ENCODE data around the gene TSEN15.

The TSEN15 gene

DNA sequence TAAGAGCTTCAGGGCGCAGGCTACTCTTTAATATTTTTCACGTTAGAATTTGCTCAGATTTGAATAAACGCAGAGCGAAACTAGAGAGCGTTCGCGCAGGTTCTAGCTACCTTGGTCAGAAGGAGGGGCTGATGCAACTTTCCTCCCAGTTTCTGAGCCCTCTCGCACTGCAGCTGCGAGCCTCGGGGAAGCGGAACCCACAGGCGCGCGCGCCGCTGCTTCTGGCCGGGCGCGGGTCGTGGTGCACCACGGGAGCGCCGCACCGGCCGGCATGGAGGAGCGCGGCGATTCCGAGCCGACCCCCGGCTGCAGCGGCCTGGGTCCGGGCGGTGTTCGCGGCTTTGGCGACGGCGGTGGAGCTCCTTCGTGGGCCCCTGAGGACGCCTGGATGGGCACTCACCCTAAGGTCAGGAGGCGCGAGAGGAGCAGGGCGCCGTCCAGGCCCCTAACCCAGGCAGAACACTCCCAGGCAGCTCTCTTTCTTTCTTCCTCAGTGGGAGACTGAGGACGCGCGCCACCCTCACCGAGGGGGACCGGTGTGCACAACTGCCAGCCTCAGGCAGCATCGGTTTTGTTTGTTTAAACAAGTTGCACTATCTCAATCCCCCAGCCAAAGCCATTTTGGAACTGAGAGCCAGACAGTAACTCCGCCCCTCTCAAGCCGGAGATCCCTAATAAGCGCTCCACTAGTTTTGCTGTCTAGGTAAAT lies at the start of gene TSEN15:
TSEN15 (plus strand) TSS at position 246 of the 709 bp plus-strand sequence; CDS start at position 272, 26 bp downstream.
- DNase-seq (ENCODE audit: low spot score): peak; percentile 63

DNA sequence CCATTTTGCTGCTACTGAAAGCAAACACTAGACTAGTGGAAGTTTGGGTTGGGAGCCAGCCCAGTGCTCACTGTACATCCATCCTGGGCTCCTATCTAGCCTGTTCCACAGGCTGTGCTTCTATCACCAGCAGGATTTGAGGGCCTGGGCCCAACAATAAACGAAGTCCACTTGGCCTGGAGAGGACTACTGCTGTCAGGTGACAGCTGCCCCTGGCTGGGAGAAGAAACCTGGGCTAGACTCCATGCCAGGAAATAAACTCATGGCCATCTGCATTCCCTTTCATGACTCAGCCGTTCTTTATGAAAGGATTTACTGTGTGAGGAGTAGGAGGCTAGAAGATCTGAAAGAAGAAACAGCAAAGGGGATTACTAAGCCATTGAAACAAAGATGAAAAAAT lies 49.5 kb upstream of the TSEN15 start:
- no peak for DNase-seq (ENCODE audit: low spot score)

DNA sequence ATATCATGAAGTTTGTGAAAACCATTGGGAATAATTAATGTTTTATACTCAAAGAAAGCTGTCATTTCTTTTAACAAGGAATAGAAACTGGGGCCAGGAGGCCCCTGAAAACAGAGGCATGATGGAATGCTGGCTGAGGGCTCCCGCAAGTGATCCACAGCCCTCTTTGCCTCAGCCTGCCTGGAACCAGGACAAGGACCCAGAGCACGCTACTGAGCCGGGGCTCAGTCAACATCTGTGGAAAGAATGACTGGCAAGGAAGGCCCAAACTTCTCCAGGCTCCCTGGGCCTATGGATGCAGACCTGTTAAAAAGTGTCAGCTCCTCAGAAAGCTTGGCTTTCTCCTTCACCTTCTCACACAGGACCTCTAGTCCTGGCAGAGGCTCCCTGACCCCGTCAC lies 46.6 kb upstream of the TSEN15 start:
- DNase-seq (ENCODE audit: low spot score): no peak

DNA sequence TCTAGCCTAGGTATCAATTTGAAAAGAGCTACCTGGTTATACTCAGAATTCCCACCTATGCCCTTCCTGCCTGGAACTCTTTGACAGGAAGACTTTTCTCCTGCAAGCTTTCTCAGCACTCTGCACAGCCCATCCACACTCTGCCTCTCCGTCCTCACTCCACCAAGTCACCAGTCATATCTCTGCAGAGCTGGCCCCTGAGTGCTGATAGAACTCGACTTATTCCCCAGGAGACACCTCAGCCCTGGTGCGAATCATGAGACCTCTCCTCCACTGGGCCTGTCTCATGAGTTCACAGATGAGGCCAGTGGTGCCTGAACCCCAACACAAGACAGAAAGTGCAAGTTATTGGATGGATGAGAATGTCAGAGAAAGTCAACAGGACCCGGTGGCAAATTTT lies 46.0 kb upstream of the TSEN15 start:
- DNase-seq (ENCODE audit: low spot score): no peak

DNA sequence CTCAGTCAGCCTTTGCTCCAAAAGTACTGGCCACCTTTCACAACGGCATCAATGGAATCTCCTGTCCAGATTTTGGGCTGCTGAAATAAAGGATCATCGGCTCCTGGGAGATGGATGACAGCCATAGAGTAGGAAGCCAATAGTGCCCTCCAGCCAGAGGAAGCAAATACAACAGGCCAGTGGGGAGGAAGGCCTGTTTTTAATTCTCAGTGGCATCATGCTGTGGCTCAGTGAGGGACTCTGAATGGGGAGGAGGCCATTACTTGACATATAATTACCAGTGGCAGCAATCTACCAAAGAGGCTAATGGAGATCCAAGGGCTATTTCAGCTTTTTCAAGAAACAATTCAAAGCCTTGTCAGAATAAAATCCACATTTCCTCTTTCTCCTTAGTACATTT lies 40.7 kb upstream of the TSEN15 start:
- DNase-seq (ENCODE audit: low spot score): no peak

DNA sequence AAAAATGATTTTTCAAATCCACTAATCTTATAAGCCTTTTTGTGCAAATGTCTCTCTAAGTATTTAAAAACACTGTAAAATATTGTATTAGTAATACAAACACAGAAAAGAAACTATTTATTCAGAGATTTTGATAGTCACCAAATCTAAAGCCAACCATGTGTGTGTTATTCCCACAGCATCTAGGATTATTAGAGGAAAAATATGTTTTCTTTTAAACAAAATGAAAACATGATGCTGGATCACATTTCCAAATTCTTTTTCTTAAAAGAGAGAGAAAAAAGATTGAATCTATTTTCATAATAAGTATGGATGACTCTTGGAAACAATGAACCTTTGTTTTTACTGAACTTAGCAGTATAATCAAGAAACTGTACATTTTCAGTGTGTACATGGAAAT lies 39.3 kb upstream of the TSEN15 start:
- no peak for DNase-seq (ENCODE audit: low spot score)

DNA sequence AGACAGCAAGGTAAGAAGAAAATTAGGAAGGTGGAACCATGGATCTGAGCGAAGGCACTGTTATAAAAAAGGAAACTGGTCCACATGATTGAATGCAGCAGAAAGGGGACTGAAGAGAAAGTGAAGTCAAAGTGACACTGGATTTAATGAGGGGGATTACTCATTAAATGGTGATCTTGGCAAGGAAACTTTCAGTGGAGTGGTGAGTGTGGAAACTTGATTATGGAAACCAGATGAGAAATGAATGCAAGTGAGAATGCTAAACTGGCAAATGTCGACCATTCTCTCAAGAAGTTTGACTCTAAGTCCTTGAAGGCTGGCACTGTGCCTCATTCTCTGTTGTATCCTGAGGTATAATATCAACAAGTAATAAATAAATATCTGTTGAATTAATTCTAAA lies 37.3 kb upstream of the TSEN15 start:
- no peak for DNase-seq (ENCODE audit: low spot score)

DNA sequence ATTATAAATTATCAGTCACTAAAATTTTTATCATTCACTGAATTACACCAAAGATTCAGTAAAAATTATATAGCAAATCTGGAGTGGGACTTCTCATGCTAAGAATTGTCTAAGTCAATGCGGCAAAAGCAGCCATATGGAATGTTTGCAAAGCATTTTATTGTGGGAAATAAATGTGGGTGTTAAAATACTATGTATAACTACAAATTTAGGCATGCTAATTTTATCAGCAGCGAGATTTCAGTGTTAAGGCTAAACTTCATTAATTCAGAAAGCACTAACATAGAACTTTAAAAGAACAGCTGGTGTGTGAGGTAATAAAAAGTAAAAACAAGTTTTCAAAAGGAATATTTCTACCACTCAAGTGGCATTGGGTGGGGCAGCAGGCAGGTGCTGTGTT lies 35.4 kb upstream of the TSEN15 start:
- no peak for DNase-seq (ENCODE audit: low spot score)

DNA sequence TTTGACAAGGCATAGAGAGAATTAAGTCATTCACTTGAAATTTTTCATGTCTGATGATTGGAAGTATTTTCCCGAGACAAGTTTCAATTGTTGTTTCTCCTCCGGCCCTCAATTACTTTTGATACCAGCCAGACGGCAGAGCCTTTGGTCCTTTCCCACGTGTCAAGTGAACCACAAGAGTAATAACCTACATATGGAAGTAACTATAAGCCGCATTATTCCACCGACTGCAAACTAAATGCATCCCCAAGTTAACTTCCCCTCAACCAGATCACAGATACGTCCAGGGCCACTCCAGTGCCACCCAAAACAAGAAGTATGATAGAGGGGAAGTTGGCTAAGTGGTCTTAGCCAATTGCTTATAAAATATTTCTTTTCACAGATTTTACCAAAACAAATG lies 34.2 kb upstream of the TSEN15 start:
- no peak for DNase-seq (ENCODE audit: low spot score)

DNA sequence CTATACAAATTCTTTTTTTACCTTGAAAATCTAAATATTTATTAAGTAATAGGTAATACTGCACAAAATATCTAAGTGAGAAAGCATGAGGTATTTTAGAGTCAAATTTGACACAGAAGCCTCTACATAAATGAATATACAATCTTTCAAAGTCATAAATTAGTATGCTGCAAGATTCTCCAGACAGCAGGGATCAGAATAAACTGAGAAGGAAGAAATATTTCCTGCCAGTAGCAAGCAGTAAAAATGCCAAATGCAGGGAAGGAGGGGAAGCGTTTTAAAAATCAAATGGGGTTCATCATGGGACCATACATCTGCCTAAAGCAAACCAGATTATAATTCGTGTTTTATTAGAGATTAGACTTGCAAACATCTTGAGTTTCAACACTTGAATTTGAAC lies 32.9 kb upstream of the TSEN15 start:
- no peak for DNase-seq (ENCODE audit: low spot score)

DNA sequence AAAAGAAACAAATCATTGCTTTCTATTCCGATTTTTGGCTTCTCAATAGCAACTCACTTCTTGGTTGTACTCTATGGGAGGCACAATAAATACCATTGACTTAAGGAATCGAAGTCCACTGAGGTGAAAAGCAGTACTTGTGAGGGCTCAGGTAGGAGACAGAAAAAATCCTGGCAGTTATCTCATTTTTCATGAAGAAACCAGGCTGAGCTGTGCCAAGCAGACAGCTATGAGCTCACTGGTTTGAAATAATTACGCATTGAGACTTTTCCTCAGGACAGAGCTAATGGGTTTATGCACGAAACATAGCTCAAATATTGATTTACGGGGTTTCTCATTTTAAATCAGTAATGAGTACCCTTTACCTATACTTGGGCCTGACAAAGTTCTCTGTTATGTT lies 32.5 kb upstream of the TSEN15 start:
- no peak for DNase-seq (ENCODE audit: low spot score)

DNA sequence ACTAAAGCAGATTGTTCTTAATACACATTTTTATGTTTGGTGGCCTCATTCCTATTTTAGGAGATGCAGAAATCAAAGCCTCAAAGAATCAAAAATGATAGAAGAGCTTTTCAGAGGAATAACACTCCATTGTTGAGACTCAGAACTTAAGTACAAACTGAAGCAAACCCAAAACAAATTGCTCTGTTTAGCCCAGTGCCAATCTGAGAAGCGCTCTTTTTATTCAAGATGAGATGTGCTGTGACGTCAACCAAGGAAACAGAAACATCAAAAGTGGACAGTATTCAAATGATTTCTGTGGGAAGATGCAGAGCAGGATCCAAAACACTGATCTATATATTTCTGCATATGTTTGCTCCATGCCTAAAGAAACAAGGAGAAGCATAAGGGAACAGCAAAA lies 32.0 kb upstream of the TSEN15 start:
- DNase-seq (ENCODE audit: low spot score): no peak

DNA sequence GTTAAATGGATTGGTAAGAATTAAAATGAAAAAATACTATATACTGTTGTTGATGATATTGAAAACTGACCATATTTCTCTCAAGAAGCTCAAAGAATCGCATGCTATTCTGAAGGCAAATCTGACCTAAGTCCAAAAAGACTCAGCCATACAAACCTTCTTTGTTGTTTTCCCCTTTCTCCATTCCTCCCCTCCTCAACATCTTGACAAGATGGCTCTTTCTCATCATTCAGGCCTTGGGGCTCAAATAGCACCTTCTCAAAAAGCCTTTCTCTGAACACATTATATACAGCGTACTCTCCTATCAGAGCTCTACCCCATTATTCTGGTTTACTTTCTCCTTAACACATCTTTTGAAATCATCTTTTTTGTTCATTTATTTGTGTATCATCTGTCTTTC lies 31.2 kb upstream of the TSEN15 start:
- no peak for DNase-seq (ENCODE audit: low spot score)

DNA sequence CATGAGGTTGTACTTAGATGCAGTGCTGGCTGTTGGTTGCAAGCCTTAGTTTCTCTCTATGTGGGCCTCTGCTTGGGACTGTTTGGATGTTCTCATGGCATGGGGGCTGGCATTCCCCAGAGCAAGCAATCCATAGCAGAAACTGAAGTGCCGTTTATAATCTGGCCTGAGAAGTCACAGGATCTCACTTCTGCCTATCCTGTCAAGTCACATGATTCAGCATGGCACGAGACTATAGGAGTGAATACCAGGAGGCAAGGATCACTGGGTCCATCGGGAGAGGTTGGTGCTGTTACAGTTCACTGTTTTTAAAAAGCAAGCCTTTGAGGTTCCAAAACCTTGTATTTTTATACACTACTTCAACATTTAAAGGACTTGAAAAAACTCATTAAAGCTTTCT lies 30.7 kb upstream of the TSEN15 start:
- no peak for DNase-seq (ENCODE audit: low spot score)

DNA sequence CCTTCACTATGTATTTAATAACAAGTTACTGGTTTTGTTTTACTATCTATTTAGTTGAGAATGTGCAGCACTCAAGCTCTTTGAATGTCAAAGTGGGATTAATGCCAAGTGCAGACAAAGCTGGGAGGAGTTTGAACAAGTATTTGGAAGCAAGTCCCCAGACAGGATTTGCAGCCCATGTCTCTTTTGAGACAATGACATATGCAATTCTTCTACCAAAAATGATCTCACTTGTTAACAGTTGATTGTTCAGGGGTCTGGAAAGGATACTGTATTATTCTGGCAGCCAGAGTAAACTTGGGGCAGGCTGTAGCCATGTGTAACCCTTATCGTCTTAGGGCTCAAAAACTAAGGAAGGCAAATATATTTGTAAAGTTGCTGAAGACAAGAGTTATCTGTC lies 29.8 kb upstream of the TSEN15 start:
- DNase-seq (ENCODE audit: low spot score): no peak

DNA sequence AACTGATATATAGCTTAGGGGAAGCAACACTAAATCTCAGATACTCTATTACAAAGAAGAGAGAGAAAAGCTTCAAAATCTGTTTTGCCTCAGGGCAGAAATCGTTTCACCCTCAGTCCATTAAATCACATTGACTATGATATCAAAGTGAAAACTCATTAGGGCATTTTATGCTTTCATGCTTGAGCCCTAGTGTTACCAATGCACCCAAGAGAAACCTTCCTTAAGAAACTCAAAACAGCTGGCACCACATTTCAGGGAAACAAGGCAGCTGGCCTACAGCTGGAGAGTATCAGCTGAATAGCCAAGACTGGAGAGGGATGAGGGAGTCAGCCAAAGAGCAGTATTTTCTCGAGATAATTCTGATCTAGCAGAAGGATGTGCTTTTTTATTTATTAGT lies 28.9 kb upstream of the TSEN15 start:
- DNase-seq (ENCODE audit: low spot score): no peak

DNA sequence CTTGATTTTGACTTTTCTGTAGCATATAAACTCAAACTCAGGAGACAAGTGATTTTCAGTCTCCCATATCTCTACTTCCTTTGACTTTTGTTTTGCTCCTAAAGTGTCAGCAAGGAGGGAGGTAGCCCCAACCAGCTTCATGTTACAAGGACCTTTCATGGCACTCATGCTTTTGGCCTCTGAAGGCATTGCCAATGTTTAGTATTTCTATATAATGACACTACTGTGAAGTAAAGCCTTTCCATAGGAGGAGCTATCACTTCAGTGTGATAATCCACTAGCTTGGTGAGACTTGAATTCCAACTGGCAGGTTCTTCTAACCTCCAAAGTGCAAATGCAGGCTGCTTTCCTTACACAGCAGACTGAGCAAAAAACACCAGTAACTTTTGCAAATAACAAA lies 28.4 kb upstream of the TSEN15 start:
- no peak for DNase-seq (ENCODE audit: low spot score)

DNA sequence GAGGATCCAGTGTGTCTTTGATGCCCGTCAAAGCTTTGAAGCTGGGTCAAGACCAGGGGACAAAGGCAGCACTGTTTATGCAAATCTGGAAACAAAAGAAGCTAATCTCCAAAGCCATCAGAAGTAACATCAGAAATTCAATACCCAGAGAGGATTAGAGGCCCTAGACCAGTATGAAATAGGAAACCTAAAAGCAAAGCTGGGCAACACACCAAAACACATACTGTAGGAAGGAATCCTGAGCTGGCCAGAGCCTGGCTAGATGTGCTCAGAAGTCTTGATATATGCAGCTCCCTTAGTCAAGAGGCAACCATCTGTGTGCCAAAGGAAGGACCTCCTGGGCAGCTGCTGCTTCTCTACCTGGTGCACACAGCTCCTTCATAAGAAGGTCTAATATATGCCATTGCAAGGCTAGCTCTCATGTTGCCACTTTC lies 26.3 kb upstream of the TSEN15 start:
- no peak for DNase-seq (ENCODE audit: low spot score)

DNA sequence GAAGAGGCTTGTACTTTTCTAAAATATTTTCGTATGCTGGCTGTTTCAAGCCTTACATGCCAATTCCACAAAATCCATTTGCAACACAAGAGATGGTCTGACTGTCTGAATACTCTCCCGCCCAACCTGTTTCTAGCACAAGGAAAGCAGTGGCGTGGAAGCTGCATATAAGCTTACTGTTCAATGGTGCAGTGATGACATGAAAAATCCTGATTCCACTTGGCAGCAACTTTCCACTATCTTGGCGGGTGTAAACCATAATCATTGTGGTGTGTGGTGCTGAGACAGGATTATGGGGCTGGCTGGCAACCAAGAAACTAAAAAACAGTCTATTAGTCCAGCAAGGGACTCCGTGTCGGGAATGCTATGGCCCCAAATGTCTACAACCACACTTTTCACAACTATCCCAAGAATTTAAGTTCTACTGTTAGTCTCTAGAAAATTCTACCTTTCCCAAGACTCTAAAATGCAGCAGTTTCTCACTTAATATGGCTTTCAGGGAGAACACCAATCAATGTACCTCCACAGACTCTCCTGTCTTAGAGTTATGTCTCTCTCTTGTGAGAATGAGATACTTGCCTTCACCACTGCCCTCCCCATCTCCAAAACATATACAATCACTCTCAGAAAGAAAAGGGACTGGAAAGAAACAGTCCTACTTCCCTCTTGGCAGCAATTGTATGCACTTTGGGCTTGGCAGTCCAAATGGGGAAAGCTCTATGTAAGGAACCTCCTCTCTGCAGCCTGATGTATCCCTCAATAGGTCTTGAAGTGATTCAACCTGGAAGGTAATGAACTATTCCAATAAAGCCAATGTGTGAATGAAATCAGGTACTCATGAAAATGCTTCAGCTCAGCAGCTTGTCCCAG lies 23.5 kb upstream of the TSEN15 start:
- no peak for DNase-seq (ENCODE audit: low spot score)

DNA sequence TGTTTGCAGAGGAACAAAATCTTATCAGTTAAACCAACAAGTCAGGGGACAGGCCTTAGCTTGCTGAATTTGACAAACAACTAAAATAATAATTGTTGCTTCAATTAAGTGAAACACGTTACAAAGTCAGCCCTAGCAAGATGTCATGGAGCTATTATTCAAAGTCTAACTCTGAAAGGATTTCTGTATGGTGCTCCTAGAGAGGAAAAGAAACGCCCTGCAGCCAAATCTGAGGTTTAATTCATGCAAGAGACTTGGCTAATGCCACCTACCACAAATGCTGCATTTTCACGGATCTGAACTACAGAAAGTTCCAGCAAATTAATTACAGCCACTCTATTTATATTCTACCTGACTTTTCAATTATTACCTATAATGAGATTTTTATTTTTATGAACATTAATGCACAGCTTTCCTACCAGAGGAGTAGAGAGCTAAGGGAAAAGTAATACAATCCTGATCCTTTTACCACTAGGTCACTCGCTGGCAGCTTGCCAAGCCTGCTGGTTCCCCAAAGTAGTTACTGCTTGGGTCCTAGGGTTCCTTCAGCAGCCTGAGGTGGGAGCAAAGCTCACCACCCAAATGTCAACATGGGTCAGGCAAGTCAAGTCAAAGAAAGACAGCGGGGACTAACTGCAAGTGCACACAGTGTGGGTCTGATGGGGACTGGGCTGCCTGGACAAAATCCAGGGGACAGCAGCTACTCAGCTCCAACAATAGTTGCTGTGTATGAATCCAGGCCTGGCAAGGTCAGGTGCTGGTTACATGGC lies 22.5 kb upstream of the TSEN15 start:
- DNase-seq (ENCODE audit: low spot score): no peak

DNA sequence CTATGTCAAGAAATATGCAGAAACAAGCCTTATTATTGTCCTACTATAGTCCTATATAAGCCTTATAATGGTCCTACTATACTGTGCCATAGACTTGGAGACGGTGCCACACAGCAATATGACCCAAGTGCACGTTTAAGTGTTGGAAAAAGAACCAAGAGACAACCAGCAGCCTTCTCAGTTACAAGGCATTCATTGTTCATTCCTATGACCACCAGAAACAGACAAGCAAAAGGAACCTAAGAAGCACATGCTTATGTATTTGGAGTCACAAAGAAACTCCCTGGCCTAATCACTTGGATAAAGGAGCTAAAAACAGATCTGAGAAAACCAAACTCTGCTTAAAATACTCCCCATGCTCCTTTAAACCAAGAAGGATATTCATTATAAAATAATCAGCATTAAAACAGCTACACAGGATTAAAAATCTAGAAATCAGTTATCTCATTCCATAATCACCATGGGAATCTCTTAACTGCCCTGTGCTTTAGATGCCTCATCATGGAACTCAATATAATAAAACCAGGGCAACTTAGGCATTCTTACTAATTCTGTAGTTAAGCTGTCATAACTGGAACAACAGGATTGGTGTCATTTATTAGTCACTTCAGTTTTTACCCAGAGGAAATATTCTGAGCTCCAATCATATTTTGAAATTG lies 21.0 kb upstream of the TSEN15 start:
- no peak for DNase-seq (ENCODE audit: low spot score)

DNA sequence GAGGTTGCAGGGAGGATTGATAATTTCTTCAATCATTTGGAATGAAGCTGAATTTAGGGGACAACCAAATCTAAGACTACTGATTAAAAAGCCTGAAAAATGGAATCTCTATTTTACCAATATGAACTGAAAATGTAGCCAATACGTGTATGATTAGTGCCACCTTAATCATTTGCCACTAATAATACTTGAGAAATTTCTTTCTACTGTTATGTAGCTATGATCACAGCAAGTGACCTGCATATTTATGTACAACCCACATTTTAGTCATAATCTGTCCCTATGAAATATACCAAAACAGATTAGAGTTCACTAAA lies 20.5 kb upstream of the TSEN15 start:
- no peak for DNase-seq (ENCODE audit: low spot score)

Data from hematopoietic multipotent progenitor cell treated with erythropoietin and hydrocortisone succinate and interleukin-3 and kit ligand, for 15 days (in vitro differentiated cells).